CD14-positive monocyte (primary cell): Measurements from ENCODE around the gene TMEM234. TPM values are rescaled to one million over a fixed set of nuclear protein-coding genes. Genes with fewer than 3 reads are reported as not detected.

ENCODE experiments used
- DNase-seq, 3 donors: peaks; one replicate each; pipeline ENCODE4 v3.0.0-alpha.2; 2011 to 2022
- H2AFZ ChIP-seq: 2 replicates; pipeline ENCODE4 v1.6.0; 2012; ENCODE audit warnings: mild to moderate bottlenecking, low read depth, low read length, inconsistent platforms; ENCODE audit not compliant: insufficient read depth, poor library complexity, severe bottlenecking
- H3K27ac ChIP-seq, 2 donors: 1 replicate in 1 of 2; 2 replicates in 1 of 2; pipeline ENCODE4 v1.5.1; 2012 to 2013; ENCODE audit warnings: low read length in 2 of 2, control low read depth in 1 of 2, inconsistent platforms in 1 of 2, low read depth in 1 of 2, mild to moderate bottlenecking in 1 of 2
- H3K27me3 ChIP-seq, 2 donors: one replicate each; pipeline versions ENCODE4 v1.6.0 to v1.6.1; 2011 to 2013; ENCODE audit warnings: low read length in 2 of 2; ENCODE audit not compliant: control insufficient read depth in 2 of 2, insufficient read depth in 2 of 2
- H3K36me3 ChIP-seq, 2 donors: replicated peaks in 1 of 2; 1 replicate in 1 of 2; 2 replicates in 1 of 2; pipeline versions ENCODE4 v1.5.1 to v1.6.1; 2012 to 2013; ENCODE audit warnings: low read length in 2 of 2, control low read depth in 1 of 2, inconsistent platforms in 1 of 2, mild to moderate bottlenecking in 1 of 2; ENCODE audit not compliant: insufficient read depth in 2 of 2, control insufficient read depth in 1 of 2
- H3K4me1 ChIP-seq, 2 donors: 1 replicate in 1 of 2; 2 replicates in 1 of 2; pipeline versions ENCODE4 v1.5.1 to v1.6.1; 2012 to 2013; ENCODE audit warnings: low read length in 2 of 2, control low read depth in 1 of 2, inconsistent platforms in 1 of 2, mild to moderate bottlenecking in 1 of 2, moderate library complexity in 1 of 2; ENCODE audit not compliant: insufficient read depth in 2 of 2, control insufficient read depth in 1 of 2
- H3K4me2 ChIP-seq: replicated peaks from 2 replicates; pipeline ENCODE3; 2012; ENCODE audit warnings: low read length, moderate library complexity, mild to moderate bottlenecking; ENCODE audit not compliant: poor library complexity, severe bottlenecking; ENCODE audit errors: extremely low read depth
- H3K4me3 ChIP-seq, 3 experiments: fragments of 200-600 bp in 1 of 3; sonication (generic) in 1 of 3; replicated peaks in 1 of 3; 1 replicate in 2 of 3; 2 replicates in 1 of 3; pipeline ENCODE4 v1.5.1; 2011 to 2013; ENCODE audit warnings: low read length in 3 of 3, mild to moderate bottlenecking in 3 of 3, control low read depth in 2 of 3, low read depth in 2 of 3, inconsistent platforms in 1 of 3, moderate library complexity in 1 of 3
- H3K79me2 ChIP-seq: 2 replicates; pipeline ENCODE4 v1.6.0; 2012; ENCODE audit warnings: mild to moderate bottlenecking, control low read depth, inconsistent platforms, low read length, moderate library complexity; ENCODE audit not compliant: insufficient read depth
- H3K9ac ChIP-seq: 2 replicates; pipeline ENCODE4 v1.6.0; 2017; ENCODE audit warnings: low read length, mild to moderate bottlenecking; ENCODE audit not compliant: insufficient read depth, poor library complexity, severe bottlenecking
- H3K9me3 ChIP-seq, 2 donors: replicated peaks in 1 of 2; 1 replicate in 1 of 2; 2 replicates in 1 of 2; pipeline versions ENCODE4 v1.5.1 to v1.6.1; 2012 to 2013; ENCODE audit warnings: low read length in 2 of 2, control low read depth in 1 of 2; ENCODE audit not compliant: control insufficient read depth in 1 of 2, insufficient read depth in 1 of 2
- H4K20me1 ChIP-seq: 2 replicates; pipeline ENCODE4 v1.6.0; 2012; ENCODE audit warnings: mild to moderate bottlenecking, low read length, control low read depth, moderate library complexity; ENCODE audit not compliant: insufficient read depth
- H3K27ac Mint-ChIP-seq, 7 donors: one replicate each; pipeline ENCODE4 v1.8.0; 2020; ENCODE audit warnings: mild to moderate bottlenecking in 7 of 7, mixed read lengths in 7 of 7, moderate library complexity in 6 of 7, inconsistent platforms in 2 of 7
- H3K27me3 Mint-ChIP-seq, 3 donors: one replicate each; pipeline ENCODE4 v1.8.0; 2021 to 2022; ENCODE audit warnings: low read depth in 3 of 3, mild to moderate bottlenecking in 3 of 3, mixed read lengths in 3 of 3, moderate library complexity in 3 of 3, inconsistent platforms in 1 of 3
- H3K36me3 Mint-ChIP-seq, 2 donors: one replicate each; pipeline ENCODE4 v1.8.0; 2020; ENCODE audit warnings: mixed read lengths in 2 of 2, inconsistent platforms in 1 of 2, mild to moderate bottlenecking in 1 of 2
- H3K4me1 Mint-ChIP-seq: one replicate; pipeline ENCODE4 v1.8.0; 2020; ENCODE audit warnings: mild to moderate bottlenecking, mixed read lengths
- H3K4me3 Mint-ChIP-seq, 2 donors: one replicate each; pipeline ENCODE4 v1.8.0; 2020; ENCODE audit warnings: mild to moderate bottlenecking in 2 of 2, mixed read lengths in 2 of 2, moderate library complexity in 1 of 2
- H3K9me3 Mint-ChIP-seq, 7 donors: one replicate each; pipeline ENCODE4 v1.8.0; 2020 to 2022; ENCODE audit warnings: mixed read lengths in 7 of 7, mild to moderate bottlenecking in 6 of 7, moderate library complexity in 6 of 7, inconsistent platforms in 2 of 7
- CTCF ChIP-seq: fragments of 200-600 bp; IDR thresholded peaks from one replicate; pipeline ENCODE4 v1.8.0; 2022; ENCODE audit warnings: antibody characterized with exemption, mild to moderate bottlenecking
- WGBS: methylation state at CpG from one replicate; pipeline ENCODE4 v1.1.5; 2013; ENCODE audit warnings: missing lambda C conversion rate; ENCODE audit not compliant: insufficient coverage; 5-methylcytosine and 5-hydroxymethylcytosine counted together
- intact Hi-C, 2 donors: fragments of 100-400 bp; cut with micrococcal nuclease; formaldehyde crosslinking; loops; one replicate each; pipeline versions ENCODE4 v1.15.0 to v1.15.1; 2023
- polyA minus RNA-seq: library from RNA; depleted of rRNA, polyadenylated mRNA; stranded (reverse); fragments of >200 nt; gene quantifications from 2 replicates; pipeline ENCODE4 v1.2.3, GENCODE V29; 2012
- polyA plus RNA-seq, 3 donors: library from polyadenylated mRNA; depleted of rRNA in 1 of 3; unstranded in 2 of 3; stranded (reverse) in 1 of 3; fragments of 300-500 nt in 2 of 3; fragments of >200 nt in 1 of 3; fragmentation: Illumina TruSeq in 2 of 3; gene quantifications; 1 replicate in 2 of 3; 2 replicates in 1 of 3; pipeline ENCODE4 v1.2.3, GENCODE V29; 2012 to 2021
- total RNA-seq, 12 experiments: library from RNA in 1 of 12; stranded (reverse) in 1 of 12; fragments of 120-200 nt in 1 of 12; gene quantifications; one replicate each; pipeline ENCODE4 v1.2.4 and lab custom pipeline; 2013 to 2026; ENCODE audit warnings: mixed read lengths in 6 of 12, inconsistent platforms in 1 of 12

TMEM234 gene
- total RNA-seq (2013), result 14.7 TPM
- 10 to 100 TPM; 12.8 to 22.0 (median 14.5) TPM for polyA plus RNA-seq
- polyA minus RNA-seq, result 13.7 and 17.2 TPM in 2 replicates
- total RNA-seq (lab: John Stamatoyannopoulos, UW), result 4.8 to 13.3 (median 7.0) reads per million in 11 experiments

GRCh38 chr1:32221980-32222755 lies at the start of gene TMEM234, which contains the start of gene EIF3I:
TMEM234 (minus strand) TSS chr1:32222353; CDS start chr1:32222322, 31 bp downstream.
EIF3I (plus strand) TSS chr1:32222407; CDS start chr1:32222442, 35 bp downstream.
- Histone ChIP-seq H3K9ac (peak within 1 kb of the TSS; percentile 92), H3K9me3 (no peaks in the 10 kb centered on the region), H4K20me1 (no peaks in the 10 kb centered on the region), H3K36me3 (peaks cover 20 to 47% of the 10 kb centered on the region in 2 donors), H3K27me3 (no peaks in the 10 kb centered on the region), H3K27ac (peak within 1 kb of the TSS; percentile 65 to 99), H2AFZ (peak within 1 kb of the TSS; percentile 92), H3K4me1 (peaks cover 18 to 28% of the 10 kb centered on the region in 2 donors), H3K4me3 (peak within 1 kb of the TSS; percentile 53 to 98 (median 82)), H3K4me2 (peak within 1 kb of the TSS; percentile 93), H3K79me2 (peaks cover 31% of the 10 kb centered on the region)
- peak; percentile 91 to 96 (median 96) for DNase-seq
- H3K27me3 Mint-ChIP-seq, result peaks cover 0 to 2% (median 2%) of the 10 kb centered on the region in 3 donors
- H3K27ac Mint-ChIP-seq, result peak within 1 kb of the TSS; percentile 97 to 100 (median 98)
- peaks cover 28 to 63% of the 10 kb centered on the region in 2 donors for H3K36me3 Mint-ChIP-seq
- no peak for TF ChIP-seq CTCF
- peaks cover 28% of the 10 kb centered on the region for H3K4me1 Mint-ChIP-seq
- H3K4me3 Mint-ChIP-seq, result peak within 1 kb of the TSS; percentile 97 to 98
- under 1% methylated on average over 32 of the region's 46 CpGs for WGBS
- H3K9me3 Mint-ChIP-seq, result no peaks in the 10 kb centered on the region
- intact Hi-C loops, result loop anchor here in 1 of 2 donors (10.0 kb wide), 1 partner anchor 173 kb away; the partner anchor contains the start of gene BSDC1

- no peak for TF ChIP-seq CTCF
- Mint-ChIP-seq H3K4me3 (no peak overlapping the region), H3K4me1 (peaks cover 12% of the 10 kb centered on the region), H3K27ac (no peak overlapping the region), H3K27me3 (peaks cover 19 to 22% (median 20%) of the 10 kb centered on the region in 3 donors), H3K9me3 (peaks cover 0 to 2% (median 0%) of the 10 kb centered on the region in 7 donors), H3K36me3 (no peaks in the 10 kb centered on the region)
- peaks cover 0 to 11% of the 10 kb centered on the region in 2 donors for H3K27me3 ChIP-seq
- peaks cover 9 to 12% of the 10 kb centered on the region in 2 donors for H3K4me1 ChIP-seq
- no peak overlapping the region for H2AFZ ChIP-seq
- no peak overlapping the region for H3K27ac ChIP-seq
- no peak overlapping the region for H3K4me2 ChIP-seq
- no peaks in the 10 kb centered on the region for H4K20me1 ChIP-seq
- no peaks in the 10 kb centered on the region for H3K79me2 ChIP-seq
- H3K9me3 ChIP-seq, result no peaks in the 10 kb centered on the region
- DNase-seq, result no peak
- H3K9ac ChIP-seq, result no peak overlapping the region
- no peak overlapping the region for H3K4me3 ChIP-seq
- intact Hi-C loops, result no loop called here
- H3K36me3 ChIP-seq, result no peaks in the 10 kb centered on the region
Measured at GRCh38 chr1:32269744-32270143, 47.6 kb upstream of the TMEM234 start.
